GM19455 (cell line): Measurements from ENCODE around the gene MOB3A.

ENCODE experiments used
- ATAC-seq: cut with Tn5 transposase; IDR thresholded peaks from one replicate; pipeline ENCODE4 v1.9.1; 2021; ENCODE audit not compliant: unreplicated experiment

MOB3A gene

GRCh38 chr19:2083174-2083854 lies 12.8 kb downstream of the MOB3A start:
- ATAC-seq: no peak

GRCh38 chr19:2081873-2082810 lies 14.0 kb downstream of the MOB3A start:
- ATAC-seq: no peak

- no peak for ATAC-seq
Measured at GRCh38 chr19:2080336-2080988, 15.7 kb downstream of the MOB3A start.

GRCh38 chr19:2079865-2080301 lies 16.2 kb downstream of the MOB3A start:
- ATAC-seq: no peak

GRCh38 chr19:2079076-2079864 lies 16.9 kb downstream of the MOB3A start:
- no peak for ATAC-seq

- ATAC-seq: no peak
Measured at GRCh38 chr19:2077833-2078619, 18.1 kb downstream of the MOB3A start.

- no peak for ATAC-seq
Measured at GRCh38 chr19:2077398-2077797, 18.7 kb downstream of the MOB3A start.

- no peak for ATAC-seq
Measured at GRCh38 chr19:2076526-2076944, 19.6 kb downstream of the MOB3A start.

GRCh38 chr19:2072757-2073551 lies 23.2 kb downstream of the MOB3A start:
- ATAC-seq: no peak

- ATAC-seq: no peak
Measured at GRCh38 chr19:2070986-2071673, 25.0 kb downstream of the MOB3A start.

- no peak for ATAC-seq
Measured at GRCh38 chr19:2070436-2070827, 25.7 kb downstream of the MOB3A start.

- no peak for ATAC-seq
Measured at GRCh38 chr19:2064788-2065524, 31.2 kb downstream of the MOB3A start.

- no peak for ATAC-seq
Measured at GRCh38 chr19:2064395-2064787, 31.7 kb downstream of the MOB3A start.

- ATAC-seq: no peak
Measured at GRCh38 chr19:2063824-2064223, 32.3 kb downstream of the MOB3A start.

- ATAC-seq: no peak
Measured at GRCh38 chr19:2062770-2063169, 33.4 kb downstream of the MOB3A start.

GRCh38 chr19:2062389-2062729 lies 33.8 kb downstream of the MOB3A start:
- no peak for ATAC-seq

GRCh38 chr19:2061495-2062388 lies 34.4 kb downstream of the MOB3A start:
- peak; percentile 75 for ATAC-seq
